Measurements from ENCODE around the gene TCIRG1.
"Not testable (repeated sequence)": the region's sequence is repeated elsewhere in the genome, so short reads cannot be mapped to it uniquely, and the experiment has no call there.

The TCIRG1 gene, protein sequence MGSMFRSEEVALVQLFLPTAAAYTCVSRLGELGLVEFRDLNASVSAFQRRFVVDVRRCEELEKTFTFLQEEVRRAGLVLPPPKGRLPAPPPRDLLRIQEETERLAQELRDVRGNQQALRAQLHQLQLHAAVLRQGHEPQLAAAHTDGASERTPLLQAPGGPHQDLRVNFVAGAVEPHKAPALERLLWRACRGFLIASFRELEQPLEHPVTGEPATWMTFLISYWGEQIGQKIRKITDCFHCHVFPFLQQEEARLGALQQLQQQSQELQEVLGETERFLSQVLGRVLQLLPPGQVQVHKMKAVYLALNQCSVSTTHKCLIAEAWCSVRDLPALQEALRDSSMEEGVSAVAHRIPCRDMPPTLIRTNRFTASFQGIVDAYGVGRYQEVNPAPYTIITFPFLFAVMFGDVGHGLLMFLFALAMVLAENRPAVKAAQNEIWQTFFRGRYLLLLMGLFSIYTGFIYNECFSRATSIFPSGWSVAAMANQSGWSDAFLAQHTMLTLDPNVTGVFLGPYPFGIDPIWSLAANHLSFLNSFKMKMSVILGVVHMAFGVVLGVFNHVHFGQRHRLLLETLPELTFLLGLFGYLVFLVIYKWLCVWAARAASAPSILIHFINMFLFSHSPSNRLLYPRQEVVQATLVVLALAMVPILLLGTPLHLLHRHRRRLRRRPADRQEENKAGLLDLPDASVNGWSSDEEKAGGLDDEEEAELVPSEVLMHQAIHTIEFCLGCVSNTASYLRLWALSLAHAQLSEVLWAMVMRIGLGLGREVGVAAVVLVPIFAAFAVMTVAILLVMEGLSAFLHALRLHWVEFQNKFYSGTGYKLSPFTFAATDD

DNA sequence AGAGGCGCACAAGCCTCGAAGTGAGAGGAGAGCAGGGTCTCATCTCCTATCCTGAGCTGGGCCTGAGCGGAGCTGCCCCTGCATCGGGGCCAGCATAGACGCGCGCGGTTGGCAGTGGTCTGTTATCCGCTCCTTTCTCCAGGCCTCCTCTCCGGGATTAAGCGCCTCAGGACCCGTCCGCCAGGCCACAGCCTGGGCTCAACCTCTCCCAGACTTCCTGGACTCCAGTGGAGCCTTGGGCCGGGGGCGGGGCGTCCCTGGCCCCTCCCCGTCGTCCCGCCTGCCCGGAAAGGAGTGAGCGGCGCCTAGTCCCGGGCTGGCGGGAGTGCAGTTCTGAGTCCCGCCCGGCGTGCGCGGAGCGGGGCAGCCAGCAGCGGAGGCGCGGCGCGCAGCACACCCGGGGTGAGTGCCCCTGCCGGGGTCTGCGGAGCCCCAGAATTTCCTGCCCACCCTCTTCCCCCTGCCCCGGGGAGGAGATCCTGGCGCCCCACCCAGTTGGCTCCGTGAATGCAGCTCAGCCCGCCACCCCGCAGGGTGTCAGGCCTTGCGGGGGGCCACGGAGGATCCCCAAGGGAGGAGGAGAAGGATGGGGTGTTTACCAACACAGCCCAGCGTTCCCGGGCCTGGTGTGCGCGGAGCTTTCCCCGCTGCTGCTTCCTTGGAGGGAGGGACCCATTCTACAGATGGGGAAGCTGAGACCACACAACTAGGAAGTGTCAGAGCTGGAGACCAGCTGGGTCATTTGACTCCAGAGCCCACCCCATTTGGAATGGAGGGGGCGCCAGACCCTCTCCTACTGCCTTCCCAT is at the start of gene TCIRG1:
Gene TCIRG1 (plus strand): TSS at position 308 of the 808 bp plus-strand sequence. CDS start 2,247 bp downstream, outside the sequence.
- Mint-ChIP-seq H3K4me3 (peak within 1 kb of the TSS; percentile 88), H3K27me3 (no peaks in the 10 kb centered on the region), H3K36me3 (ENCODE audit: low read depth) (peaks cover 49% of the 10 kb centered on the region), H3K9me3 (no peaks in the 10 kb centered on the region), H3K4me1 (ENCODE audit: low read depth) (peaks cover 30% of the 10 kb centered on the region), H3K27ac (peak within 1 kb of the TSS; percentile 94)
- peak; percentile 82 for DNase-seq

DNA sequence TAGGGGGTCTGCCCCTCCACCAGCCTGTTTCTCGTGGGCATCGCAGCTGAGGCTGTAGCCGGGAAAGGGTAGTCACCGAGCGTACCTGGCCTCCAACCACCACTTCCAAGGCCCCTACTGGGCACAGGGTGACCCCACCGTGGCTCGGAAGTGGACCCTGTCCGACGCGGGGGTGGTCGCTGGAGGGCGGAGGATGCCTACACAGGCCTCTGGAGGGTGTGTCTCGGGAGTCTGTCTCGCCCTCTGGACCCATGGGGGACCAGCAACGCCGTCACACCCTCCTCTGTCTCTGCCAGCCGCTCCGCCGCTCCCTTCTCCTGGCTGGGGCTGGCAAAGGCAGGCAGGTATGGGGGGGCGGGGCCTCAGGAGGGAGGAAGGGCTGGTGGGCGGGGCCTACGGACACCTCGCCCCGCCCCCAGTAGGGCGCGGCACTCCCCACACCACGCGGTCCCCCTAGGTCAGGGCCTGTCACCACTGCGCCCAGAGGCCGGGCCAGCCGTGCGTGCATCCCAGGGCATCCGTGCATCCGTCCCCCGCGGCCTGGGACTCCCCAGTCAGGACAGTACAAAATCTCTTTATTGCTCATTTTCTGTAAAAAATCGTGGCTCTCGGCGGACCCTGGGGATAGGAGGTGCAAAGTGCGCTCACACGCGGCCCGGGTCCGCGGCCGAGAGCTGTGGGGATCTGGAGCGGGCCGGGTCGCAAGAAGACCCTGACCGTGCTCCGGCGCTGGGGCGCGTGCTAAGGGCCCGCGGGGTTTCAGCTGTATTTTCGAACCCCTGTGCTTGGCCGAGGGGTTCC is 48.1 kb upstream of the TCIRG1 start:
- peak; percentile 49 for DNase-seq
- H3K4me1 Mint-ChIP-seq (ENCODE audit: low read depth); H3K4me3 Mint-ChIP-seq; H3K27me3 Mint-ChIP-seq; H3K36me3 Mint-ChIP-seq (ENCODE audit: low read depth); H3K9me3 Mint-ChIP-seq; H3K27ac Mint-ChIP-seq: not testable (repeated sequence)

DNA sequence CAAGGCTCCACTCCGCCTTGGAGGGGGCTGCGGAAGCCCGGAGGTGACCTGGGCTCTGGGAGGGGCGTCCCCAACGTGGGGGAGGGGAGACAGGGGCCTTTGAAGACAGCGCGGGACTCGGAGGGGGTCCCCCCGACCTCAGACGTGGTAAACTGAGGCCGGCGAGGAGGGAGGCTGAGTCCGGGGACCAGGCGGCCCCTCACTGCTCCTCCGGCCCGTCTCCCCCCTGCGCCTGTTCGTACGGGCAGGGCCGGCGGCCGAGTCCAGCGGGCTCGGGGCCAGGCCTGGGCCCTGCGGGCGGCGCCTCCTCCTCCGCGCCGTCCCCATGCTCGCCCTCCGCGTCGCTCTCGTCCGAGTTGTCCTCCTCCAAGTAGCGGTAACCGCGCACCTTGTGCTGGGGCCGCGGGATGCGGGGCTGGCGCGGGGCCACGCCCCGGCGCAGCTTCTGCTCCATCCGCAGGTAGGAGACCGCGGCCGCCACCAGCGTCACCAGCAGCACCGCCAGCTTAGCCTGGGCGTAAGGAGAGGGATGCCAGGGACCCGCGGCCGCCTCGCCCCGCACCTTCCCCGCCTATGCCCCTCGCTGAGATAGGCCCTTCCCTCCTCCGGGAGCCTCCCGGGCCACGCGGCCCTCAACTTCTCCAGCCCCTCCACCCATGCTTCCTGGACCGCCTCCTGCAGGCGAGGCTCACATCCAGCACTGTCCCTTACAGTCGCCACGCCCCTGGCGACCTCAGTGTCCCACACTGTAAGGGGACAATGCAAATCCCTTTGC is 47.3 kb upstream of the TCIRG1 start:
- H3K36me3 Mint-ChIP-seq (ENCODE audit: low read depth); DNase-seq; H3K4me1 Mint-ChIP-seq (ENCODE audit: low read depth); H3K27me3 Mint-ChIP-seq; H3K9me3 Mint-ChIP-seq; H3K27ac Mint-ChIP-seq; H3K4me3 Mint-ChIP-seq: not testable (repeated sequence)

DNA sequence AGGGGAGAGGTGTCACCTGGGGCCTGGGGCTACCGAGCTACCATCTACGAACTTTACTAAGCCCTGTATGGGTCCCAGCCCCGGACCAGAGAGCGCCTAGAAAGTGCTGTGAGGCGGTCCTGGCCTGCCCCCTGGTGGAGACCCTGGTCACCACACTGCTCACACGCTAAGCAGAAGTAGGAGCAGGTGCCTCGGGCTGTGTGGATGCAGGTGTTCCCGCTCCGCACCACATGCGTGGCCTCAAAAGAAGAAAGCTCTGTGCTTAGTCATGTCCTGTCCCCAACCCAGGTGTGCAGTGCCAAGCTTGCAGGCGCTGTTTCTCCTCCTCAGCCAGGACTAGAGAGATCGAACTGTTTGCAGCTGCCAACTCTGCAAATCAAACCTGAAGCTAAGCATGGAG is 45.0 kb upstream of the TCIRG1 start:
- not testable (repeated sequence) for H3K27ac Mint-ChIP-seq; H3K9me3 Mint-ChIP-seq; H3K36me3 Mint-ChIP-seq (ENCODE audit: low read depth); H3K4me3 Mint-ChIP-seq; H3K27me3 Mint-ChIP-seq
- peaks cover 23% of the 10 kb centered on the region for H3K4me1 Mint-ChIP-seq (ENCODE audit: low read depth)
- peak; percentile 74 for DNase-seq

GRCh38 chr11:67994387-67994786 is 44.4 kb upstream of the TCIRG1 start:
- peak; percentile 27 for DNase-seq
- not testable (repeated sequence) for H3K27me3 Mint-ChIP-seq; H3K9me3 Mint-ChIP-seq; H3K4me3 Mint-ChIP-seq; H3K36me3 Mint-ChIP-seq (ENCODE audit: low read depth); H3K27ac Mint-ChIP-seq
- peaks cover 23% of the 10 kb centered on the region for H3K4me1 Mint-ChIP-seq (ENCODE audit: low read depth)

DNA sequence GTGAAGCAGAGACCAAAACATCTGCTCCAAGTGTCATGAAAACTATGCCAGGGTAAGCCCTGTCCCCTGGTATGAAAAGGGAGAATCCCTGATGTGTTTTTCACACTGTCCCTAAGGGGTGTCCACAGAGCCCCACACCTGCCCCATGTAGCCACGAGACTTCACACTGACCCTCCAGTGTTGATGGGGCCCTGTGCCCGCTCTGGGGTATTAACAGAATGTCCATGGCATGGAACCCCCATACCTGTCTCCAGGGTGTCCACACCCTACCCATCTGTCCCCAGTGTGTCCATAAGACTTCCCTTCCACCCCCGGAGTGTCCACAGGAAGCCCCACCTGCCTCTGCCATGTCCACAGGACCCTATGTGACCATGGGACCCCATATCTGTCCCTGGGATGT is 43.7 kb upstream of the TCIRG1 start:
- not testable (repeated sequence) for H3K27me3 Mint-ChIP-seq; H3K36me3 Mint-ChIP-seq (ENCODE audit: low read depth); H3K9me3 Mint-ChIP-seq; H3K27ac Mint-ChIP-seq; H3K4me3 Mint-ChIP-seq
- H3K4me1 Mint-ChIP-seq (ENCODE audit: low read depth), result peaks cover 23% of the 10 kb centered on the region
- DNase-seq, result peak; percentile 22

- not testable (repeated sequence) for H3K36me3 Mint-ChIP-seq (ENCODE audit: low read depth); H3K27me3 Mint-ChIP-seq; H3K9me3 Mint-ChIP-seq
These were observed 43.2 kb upstream of the TCIRG1 start for GRCh38 chr11:67995579-67995978.

DNA sequence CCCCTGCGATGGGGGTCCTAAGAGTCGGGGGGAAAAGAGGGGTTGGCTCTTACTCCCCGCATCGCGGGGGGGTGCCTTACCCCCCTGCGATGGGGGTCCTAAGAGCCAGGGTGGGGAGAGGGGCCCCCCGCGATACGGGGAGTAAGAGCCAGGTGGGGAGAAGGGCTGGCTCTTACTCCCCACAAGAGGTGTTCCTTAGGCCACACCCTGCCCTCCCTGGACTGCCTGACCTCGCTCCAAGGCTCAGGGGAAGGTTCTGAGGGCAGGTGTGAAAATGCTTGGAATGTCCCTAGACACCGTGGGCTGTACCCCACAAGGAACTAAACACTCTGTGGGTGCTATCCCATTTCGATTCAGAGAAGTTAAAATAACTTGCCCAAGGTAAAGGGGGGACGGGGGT is 42.8 kb upstream of the TCIRG1 start:
- peaks cover 2% of the 10 kb centered on the region for H3K27me3 Mint-ChIP-seq
- no peaks in the 10 kb centered on the region for H3K9me3 Mint-ChIP-seq
- DNase-seq, result no peak
- H3K4me1 Mint-ChIP-seq (ENCODE audit: low read depth), result peaks cover 21% of the 10 kb centered on the region
- no peak overlapping the region for H3K4me3 Mint-ChIP-seq
- peaks cover 2% of the 10 kb centered on the region for H3K36me3 Mint-ChIP-seq (ENCODE audit: low read depth)
- H3K27ac Mint-ChIP-seq, result no peak overlapping the region

More at GRCh38 chr11:67995579-67995978, 43.2 kb upstream of the TCIRG1 start:
- H3K27ac Mint-ChIP-seq, H3K4me3 Mint-ChIP-seq: not testable (repeated sequence)
- DNase-seq, result peak; percentile 25
- H3K4me1 Mint-ChIP-seq (ENCODE audit: low read depth), result peaks cover 23% of the 10 kb centered on the region

DNA sequence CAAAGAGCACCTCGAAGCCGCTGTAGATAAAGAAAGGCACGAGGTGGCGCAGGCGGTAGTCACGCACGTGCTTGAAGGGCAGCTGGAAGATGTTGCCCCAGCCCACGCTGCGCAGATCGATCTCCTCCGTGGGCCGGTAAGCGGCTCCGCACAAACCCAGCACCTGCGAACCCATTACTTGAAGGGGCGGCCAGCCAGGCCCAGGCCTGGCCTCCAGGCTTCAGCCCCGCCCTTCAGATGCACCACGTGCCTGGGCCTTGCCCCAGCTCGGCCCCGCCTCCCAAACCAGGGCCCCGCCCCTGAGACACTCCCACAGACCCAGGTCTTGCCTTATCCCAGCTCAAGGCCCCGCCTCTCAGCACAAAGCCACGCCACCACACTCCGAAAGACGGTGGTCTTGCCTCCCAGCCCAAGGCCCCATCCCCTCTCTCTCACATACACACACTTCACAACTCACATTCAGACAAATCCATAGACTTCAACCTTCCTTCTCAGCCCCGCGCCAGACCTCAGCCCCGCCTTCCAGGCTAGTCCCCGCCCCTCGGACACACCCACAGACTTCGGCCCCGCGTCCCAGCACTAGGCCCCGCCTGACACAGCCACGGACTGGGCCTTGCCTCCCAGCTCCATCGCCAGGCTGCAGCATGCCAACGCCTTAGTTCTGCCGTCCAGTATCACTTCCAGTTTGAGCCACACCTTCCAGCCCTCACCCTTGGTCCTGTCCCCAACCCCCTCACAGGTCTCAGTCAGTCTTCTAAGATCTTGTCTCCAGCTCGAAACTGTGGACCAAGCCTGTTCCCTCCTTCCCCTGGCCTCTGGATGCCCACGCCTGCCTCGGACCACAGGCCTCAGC is 42.0 kb upstream of the TCIRG1 start:
- peaks cover 2% of the 10 kb centered on the region for H3K36me3 Mint-ChIP-seq (ENCODE audit: low read depth)
- H3K27ac Mint-ChIP-seq, result no peak overlapping the region
- DNase-seq, result peak; percentile 73
- no peaks in the 10 kb centered on the region for H3K9me3 Mint-ChIP-seq
- peaks cover 21% of the 10 kb centered on the region for H3K4me1 Mint-ChIP-seq (ENCODE audit: low read depth)
- H3K4me3 Mint-ChIP-seq, result no peak overlapping the region
- peaks cover 1% of the 10 kb centered on the region for H3K27me3 Mint-ChIP-seq

GRCh38 chr11:67997475-67997921 is 41.3 kb upstream of the TCIRG1 start:
- Mint-ChIP-seq H3K4me1 (ENCODE audit: low read depth) (peaks cover 21% of the 10 kb centered on the region), H3K27me3 (no peaks in the 10 kb centered on the region), H3K4me3 (no peak overlapping the region), H3K27ac (no peak overlapping the region), H3K36me3 (ENCODE audit: low read depth) (peaks cover 2% of the 10 kb centered on the region), H3K9me3 (no peaks in the 10 kb centered on the region)
- DNase-seq, result no peak

DNA sequence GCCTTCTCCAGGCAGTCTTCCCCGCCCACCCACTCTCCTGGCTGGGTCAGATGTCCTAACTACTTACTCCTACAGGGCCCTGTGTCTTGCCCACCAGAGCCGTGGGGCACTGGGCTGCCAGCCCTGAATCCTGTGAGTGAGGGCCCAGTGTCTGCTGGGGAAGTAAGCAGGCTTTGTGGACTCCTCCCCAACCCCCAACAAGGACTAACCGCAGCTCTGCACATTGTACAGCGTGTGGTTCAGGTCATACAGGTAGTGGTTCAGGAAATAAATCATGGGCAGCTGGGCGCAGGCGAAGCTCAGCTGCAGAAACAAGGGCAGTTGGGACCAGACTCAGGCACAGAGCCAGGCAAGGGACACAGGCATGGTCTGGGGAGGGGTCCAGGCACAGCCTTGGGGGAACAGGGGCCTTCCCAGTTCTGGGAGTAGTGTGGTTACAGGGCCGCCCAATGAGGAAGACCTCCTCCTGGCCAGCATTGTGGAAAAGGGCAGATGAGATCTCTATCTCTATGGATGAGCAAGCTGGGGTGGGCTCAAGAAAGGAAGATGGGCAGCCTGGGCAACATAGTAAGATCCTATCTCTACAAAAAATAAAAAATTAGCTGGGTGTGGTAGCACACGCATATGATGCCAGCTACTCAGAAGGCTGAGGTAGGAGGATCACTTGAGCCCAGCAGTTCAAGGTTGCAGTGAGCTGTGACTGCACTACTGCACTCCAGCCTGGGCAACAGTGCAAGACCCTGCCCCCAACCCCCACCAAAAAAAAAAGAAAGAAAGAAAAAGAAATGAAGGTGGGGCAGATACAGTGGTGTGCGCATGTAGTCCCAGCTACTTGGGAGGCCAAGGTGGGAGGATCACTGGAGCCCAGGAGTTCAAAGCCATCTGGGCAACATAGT is 40.4 kb upstream of the TCIRG1 start:
- DNase-seq, result no peak
- peaks cover 4% of the 10 kb centered on the region for H3K36me3 Mint-ChIP-seq (ENCODE audit: low read depth)
- H3K27ac Mint-ChIP-seq, result no peak overlapping the region
- H3K27me3 Mint-ChIP-seq, result no peaks in the 10 kb centered on the region
- H3K4me3 Mint-ChIP-seq, result no peak overlapping the region
- H3K9me3 Mint-ChIP-seq, result no peaks in the 10 kb centered on the region
- peaks cover 27% of the 10 kb centered on the region for H3K4me1 Mint-ChIP-seq (ENCODE audit: low read depth)

- H3K27ac Mint-ChIP-seq, result no peak overlapping the region
- H3K27me3 Mint-ChIP-seq, result no peaks in the 10 kb centered on the region
- no peak for DNase-seq
- H3K4me1 Mint-ChIP-seq (ENCODE audit: low read depth), result peaks cover 25% of the 10 kb centered on the region
- H3K9me3 Mint-ChIP-seq, result no peaks in the 10 kb centered on the region
- H3K4me3 Mint-ChIP-seq, result no peak overlapping the region
- H3K36me3 Mint-ChIP-seq (ENCODE audit: low read depth), result peaks cover 4% of the 10 kb centered on the region
These were observed 39.6 kb upstream of the TCIRG1 start for GRCh38 chr11:67999201-67999629.
